ENCODE results near the gene SYTL3.
A peak's percentile ranks its signal among the peaks of the same experiment; 100 is the strongest.

DNA sequence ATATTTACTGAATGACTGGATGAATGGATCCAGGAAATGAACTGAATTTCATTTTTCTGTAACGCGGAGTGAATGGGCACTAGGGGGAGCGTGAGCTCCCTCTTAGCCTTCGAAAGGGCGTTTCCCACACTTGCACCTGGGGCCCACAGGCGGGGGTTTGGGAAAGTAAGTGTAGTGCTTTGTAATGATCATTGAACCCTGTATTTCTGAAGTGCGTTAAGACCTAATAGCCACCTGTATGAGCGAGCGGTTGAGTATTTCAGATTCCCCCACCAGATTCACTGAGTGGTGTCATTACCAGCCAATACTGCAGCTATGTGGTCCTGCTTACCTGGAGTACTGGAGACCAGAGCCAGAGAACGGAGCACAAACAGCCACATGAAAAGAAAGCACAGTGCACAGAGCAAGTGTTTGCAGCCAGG, 10.5 kb downstream of the SYTL3 start:
- TF ChIP-seq, protein P1, sequence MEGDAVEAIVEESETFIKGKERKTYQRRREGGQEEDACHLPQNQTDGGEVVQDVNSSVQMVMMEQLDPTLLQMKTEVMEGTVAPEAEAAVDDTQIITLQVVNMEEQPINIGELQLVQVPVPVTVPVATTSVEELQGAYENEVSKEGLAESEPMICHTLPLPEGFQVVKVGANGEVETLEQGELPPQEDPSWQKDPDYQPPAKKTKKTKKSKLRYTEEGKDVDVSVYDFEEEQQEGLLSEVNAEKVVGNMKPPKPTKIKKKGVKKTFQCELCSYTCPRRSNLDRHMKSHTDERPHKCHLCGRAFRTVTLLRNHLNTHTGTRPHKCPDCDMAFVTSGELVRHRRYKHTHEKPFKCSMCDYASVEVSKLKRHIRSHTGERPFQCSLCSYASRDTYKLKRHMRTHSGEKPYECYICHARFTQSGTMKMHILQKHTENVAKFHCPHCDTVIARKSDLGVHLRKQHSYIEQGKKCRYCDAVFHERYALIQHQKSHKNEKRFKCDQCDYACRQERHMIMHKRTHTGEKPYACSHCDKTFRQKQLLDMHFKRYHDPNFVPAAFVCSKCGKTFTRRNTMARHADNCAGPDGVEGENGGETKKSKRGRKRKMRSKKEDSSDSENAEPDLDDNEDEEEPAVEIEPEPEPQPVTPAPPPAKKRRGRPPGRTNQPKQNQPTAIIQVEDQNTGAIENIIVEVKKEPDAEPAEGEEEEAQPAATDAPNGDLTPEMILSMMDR (conservative IDR thresholded peaks at IDR 0.05; ENCODE audit: low read length) = peak; percentile 77
- no peak for TF ChIP-seq EZH2phosphoT487 (IDR thresholded peaks at IDR 0.05; ENCODE audit: borderline replicate concordance)
